Coronary artery (tissue), 2 donors: ENCODE results near the gene MAP3K20.

Experiments used
- DNase-seq: peaks from one replicate; pipeline ENCODE4 v3.0.0-alpha.2; 2017; ENCODE audit warnings: low spot score
- H3K27ac ChIP-seq, 2 donors: fragments of 200-600 bp; sonication (generic); one replicate each; pipeline ENCODE4 v1.5.1; 2016 to 2019
- H3K4me3 ChIP-seq: fragments of 200-600 bp; sonication (generic); 2 replicates; pipeline ENCODE4 v1.5.1; 2016; ENCODE audit warnings: mild to moderate bottlenecking, moderate library complexity
- TF ChIP-seq, protein P1 (sequence below): fragments of 200-600 bp; sonication (generic); IDR thresholded peaks from one replicate; pipeline ENCODE4 v1.5.1; 2019; ENCODE audit warnings: antibody characterized with exemption

Gene MAP3K20

DNA sequence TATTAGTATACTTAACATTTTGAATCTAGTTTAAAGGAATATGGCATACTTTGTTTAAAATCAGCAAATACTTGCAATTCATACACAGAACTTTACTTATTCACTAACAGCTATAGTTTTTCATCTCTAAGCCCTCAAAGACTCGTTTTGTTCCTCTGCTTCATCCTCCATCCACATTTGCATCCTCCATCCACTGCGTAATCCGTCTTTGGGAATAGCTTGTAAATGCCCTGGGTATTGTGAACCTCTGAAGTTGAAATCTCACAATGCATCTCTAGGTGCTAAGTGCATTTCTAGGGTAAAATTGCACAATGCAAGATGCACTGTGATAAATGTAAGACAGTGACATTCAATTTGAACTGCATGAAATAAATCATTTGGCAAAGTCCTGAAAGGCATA is 163.2 kb downstream of the MAP3K20 start:
- TF ChIP-seq, protein P1, sequence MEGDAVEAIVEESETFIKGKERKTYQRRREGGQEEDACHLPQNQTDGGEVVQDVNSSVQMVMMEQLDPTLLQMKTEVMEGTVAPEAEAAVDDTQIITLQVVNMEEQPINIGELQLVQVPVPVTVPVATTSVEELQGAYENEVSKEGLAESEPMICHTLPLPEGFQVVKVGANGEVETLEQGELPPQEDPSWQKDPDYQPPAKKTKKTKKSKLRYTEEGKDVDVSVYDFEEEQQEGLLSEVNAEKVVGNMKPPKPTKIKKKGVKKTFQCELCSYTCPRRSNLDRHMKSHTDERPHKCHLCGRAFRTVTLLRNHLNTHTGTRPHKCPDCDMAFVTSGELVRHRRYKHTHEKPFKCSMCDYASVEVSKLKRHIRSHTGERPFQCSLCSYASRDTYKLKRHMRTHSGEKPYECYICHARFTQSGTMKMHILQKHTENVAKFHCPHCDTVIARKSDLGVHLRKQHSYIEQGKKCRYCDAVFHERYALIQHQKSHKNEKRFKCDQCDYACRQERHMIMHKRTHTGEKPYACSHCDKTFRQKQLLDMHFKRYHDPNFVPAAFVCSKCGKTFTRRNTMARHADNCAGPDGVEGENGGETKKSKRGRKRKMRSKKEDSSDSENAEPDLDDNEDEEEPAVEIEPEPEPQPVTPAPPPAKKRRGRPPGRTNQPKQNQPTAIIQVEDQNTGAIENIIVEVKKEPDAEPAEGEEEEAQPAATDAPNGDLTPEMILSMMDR = no peak
- Histone ChIP-seq H3K4me3 (no peak overlapping the region), H3K27ac (no peak overlapping the region)
- DNase-seq = no peak

DNA sequence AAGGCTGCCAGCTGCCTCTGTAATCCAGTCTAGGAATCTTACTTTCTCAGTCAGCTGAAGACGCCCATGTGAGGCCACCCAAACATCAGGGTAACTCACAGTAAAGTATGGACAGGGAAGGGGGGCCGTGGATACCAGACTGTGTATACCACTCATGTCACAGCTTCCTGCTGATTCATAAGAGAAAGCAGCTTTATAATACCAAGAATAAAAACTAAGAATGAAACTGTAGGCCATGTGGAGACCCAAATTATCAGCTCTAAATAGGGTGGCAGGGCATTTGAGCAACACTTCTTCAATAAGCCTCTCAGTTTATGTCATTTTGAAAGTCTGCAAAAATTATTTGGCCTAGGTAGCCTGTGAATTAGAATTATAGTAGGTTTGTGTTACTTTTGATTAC is 164.0 kb downstream of the MAP3K20 start:
- TF ChIP-seq, protein P1 = no peak
- Histone ChIP-seq H3K27ac (no peak overlapping the region), H3K4me3 (no peak overlapping the region)
- no peak for DNase-seq

DNA sequence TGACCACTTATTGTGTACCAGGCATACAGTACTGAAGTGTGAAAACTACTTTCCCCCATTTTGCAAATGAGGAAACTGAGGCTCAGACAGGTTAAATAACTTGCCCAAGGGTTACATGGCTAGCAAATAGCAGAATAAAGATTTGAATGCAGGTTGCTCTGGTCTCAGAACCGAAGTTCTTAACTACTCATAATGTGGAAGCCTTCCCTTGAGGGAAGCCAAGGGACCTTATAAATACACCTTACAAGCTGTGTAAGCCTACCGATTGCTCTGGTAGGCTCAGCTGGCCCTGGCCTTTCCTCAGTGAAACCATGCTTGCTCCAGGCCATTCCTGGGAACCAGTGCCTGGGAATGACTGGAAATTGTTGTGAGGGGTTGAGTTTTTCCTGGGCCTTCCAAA is 164.4 kb downstream of the MAP3K20 start:
- Histone ChIP-seq H3K27ac (no peak overlapping the region), H3K4me3 (no peak overlapping the region)
- TF ChIP-seq, protein P1 = no peak
- DNase-seq = no peak

DNA sequence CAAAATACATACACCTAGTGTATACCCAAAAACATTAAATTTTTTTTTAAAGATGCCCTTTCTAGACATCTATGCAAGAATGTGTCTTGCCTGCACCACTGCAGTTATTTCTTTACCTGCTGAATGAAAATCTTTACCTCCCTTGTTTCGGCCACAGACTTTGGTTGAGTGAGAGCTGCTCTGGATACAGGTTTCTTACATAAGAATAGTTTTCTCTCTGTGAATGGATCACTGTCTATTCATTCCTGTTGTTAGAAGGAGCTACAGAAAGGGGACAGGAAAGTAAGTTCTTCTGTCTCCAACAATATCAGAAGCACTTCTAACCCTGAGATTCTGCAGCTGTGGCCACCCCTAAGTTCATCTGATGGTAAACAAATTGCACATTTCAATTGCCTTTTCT is 166.0 kb downstream of the MAP3K20 start:
- no peak for DNase-seq
- TF ChIP-seq, protein P1 = no peak
- Histone ChIP-seq H3K4me3 (no peak overlapping the region), H3K27ac (no peak overlapping the region)

DNA sequence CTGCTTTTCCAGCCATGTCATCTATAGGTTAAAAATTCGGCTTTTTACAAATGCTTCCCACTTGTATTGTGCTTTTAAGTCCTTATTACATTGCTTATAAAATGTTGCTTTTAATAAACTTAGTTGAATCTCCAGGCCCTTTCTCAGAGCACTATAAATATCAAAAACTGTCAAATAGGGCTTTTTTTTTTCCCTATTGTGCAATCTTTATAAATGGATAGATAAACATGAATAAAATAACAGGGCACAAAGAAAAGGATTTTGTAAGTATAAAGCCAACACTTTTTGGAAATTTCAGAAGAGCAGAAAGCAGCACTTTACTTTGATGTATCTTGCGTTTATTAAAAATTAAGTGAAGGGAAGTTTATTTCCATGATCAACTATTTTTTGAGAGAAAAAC is 171.5 kb downstream of the MAP3K20 start:
- DNase-seq = no peak
- TF ChIP-seq, protein P1 = no peak
- H3K27ac ChIP-seq = no peak overlapping the region
- H3K4me3 ChIP-seq = no peak overlapping the region

DNA sequence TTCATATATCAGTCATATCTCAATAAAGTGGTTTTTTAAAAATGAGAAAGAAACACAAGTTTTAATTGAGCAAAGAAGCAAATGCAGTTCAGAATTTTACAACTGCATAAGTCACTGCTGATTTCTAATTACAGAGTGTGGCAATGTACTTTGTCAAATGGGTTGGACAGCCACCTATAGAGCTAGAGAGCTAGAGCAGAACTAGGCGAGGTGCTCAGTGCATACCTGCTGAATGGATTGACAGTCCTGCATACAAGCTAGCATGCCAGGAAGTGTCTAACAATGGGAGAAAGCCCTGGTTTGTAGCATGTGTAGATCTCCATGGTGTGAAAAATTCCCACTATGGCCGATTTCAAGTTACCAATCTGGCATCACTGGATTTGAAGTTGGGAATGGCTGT is 172.7 kb downstream of the MAP3K20 start:
- DNase-seq = no peak
- Histone ChIP-seq H3K27ac (no peak overlapping the region), H3K4me3 (no peak overlapping the region)
- TF ChIP-seq, protein P1 = no peak

DNA sequence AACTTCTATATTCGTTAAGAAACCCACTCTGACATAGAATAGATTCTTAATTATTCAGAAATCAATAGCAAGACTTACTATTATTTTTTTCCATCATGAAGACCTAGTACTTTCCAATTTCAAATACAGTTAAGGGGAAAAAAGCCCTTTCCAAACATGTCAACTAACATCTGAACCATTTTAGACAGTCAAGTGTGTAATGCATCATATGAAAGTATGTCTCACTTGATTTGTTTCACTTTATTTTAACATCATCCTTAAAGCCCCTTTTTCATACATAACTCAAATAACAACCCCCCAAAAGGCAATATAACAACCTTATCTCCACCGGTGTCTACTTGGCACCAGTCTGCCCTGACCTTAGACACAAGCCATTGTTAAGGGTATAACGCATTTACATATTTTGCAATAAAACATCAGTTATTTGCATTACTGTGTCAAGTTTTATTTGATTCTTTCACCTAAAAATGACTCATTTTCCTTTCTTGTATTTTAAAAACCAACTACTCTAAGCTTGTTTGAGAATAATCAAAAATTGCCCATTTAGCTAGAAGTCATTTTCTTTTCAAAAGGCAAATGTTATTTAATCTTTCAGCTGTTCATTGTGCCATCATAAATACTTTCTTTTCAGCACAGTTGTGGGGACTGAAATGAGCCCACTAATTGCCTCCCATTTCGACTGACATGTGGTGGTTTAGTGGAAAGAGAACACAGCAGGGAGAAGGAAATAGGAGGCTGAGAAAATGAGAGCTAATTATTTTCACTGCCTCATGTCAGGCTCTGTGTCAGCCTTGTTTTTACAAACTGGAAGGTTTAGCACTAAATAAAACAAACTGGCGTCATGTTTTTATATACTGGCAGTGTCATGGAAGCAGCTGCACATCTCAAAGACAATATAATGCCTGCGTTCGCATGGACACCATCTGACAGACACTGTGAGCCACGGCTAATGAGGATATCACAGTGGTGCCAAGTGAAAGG is 174.3 kb downstream of the MAP3K20 start:
- Histone ChIP-seq H3K27ac (no peak overlapping the region), H3K4me3 (no peak overlapping the region)
- no peak for DNase-seq
- TF ChIP-seq, protein P1 = no peak
